ENCODE results near the gene SETSIP.

- TF ChIP-seq, protein P1, sequence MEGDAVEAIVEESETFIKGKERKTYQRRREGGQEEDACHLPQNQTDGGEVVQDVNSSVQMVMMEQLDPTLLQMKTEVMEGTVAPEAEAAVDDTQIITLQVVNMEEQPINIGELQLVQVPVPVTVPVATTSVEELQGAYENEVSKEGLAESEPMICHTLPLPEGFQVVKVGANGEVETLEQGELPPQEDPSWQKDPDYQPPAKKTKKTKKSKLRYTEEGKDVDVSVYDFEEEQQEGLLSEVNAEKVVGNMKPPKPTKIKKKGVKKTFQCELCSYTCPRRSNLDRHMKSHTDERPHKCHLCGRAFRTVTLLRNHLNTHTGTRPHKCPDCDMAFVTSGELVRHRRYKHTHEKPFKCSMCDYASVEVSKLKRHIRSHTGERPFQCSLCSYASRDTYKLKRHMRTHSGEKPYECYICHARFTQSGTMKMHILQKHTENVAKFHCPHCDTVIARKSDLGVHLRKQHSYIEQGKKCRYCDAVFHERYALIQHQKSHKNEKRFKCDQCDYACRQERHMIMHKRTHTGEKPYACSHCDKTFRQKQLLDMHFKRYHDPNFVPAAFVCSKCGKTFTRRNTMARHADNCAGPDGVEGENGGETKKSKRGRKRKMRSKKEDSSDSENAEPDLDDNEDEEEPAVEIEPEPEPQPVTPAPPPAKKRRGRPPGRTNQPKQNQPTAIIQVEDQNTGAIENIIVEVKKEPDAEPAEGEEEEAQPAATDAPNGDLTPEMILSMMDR (IDR thresholded peaks at IDR 0.05; ENCODE audit: low read depth, low read length, missing input control) = no peak
- TF ChIP-seq REST (IDR thresholded peaks at IDR 0.05) = no peak
- no peak for TF ChIP-seq GABPA (IDR thresholded peaks at IDR 0.05 in 1 of 2, conservative IDR thresholded peaks at IDR 0.05 in 1 of 2)
- TF ChIP-seq RXRA (IDR thresholded peaks at IDR 0.05) = no peak
Measured at GRCh38 chr1:92123868-92124267, 48.7 kb upstream of the SETSIP start.
